GM19324 (cell line): ENCODE data around the gene SLC25A29.
"Not testable (repeated sequence)": the region's sequence is repeated elsewhere in the genome, so short reads cannot be mapped to it uniquely, and the experiment has no call there.

ENCODE experiments used
- ATAC-seq: cut with Tn5 transposase; IDR thresholded peaks from one replicate; pipeline ENCODE4 v1.9.1; 2021; ENCODE audit warnings: mild to moderate bottlenecking, moderate library complexity; ENCODE audit not compliant: unreplicated experiment, low FRiP score

The SLC25A29 gene

GRCh38 chr14:100306101-100306997, at the start of gene SLC25A29:
Gene SLC25A29 (minus strand): TSS chr14:100306444. CDS start chr14:100306232, 212 bp downstream.
- ATAC-seq, result peak; percentile 92

GRCh38 chr14:100350986-100351385, 44.7 kb upstream of the SLC25A29 start:
- no peak for ATAC-seq

GRCh38 chr14:100350276-100350926, 44.2 kb upstream of the SLC25A29 start:
- no peak for ATAC-seq

- no peak for ATAC-seq
Observed at GRCh38 chr14:100348784-100349685, 42.8 kb upstream of the SLC25A29 start.

- no peak for ATAC-seq
Observed at GRCh38 chr14:100348253-100348729, 42.0 kb upstream of the SLC25A29 start.

GRCh38 chr14:100346306-100347091, 40.3 kb upstream of the SLC25A29 start:
- ATAC-seq, result no peak

- ATAC-seq, result no peak
Observed at GRCh38 chr14:100345711-100346110, 39.5 kb upstream of the SLC25A29 start.

- not testable (repeated sequence) for ATAC-seq
Observed at GRCh38 chr14:100344657-100345056, 38.4 kb upstream of the SLC25A29 start.

GRCh38 chr14:100342826-100343225, 36.6 kb upstream of the SLC25A29 start:
- ATAC-seq, result not testable (repeated sequence)

GRCh38 chr14:100342195-100342594, 36.0 kb upstream of the SLC25A29 start:
- ATAC-seq, result no peak

GRCh38 chr14:100341301-100342031, 35.2 kb upstream of the SLC25A29 start:
- ATAC-seq, result peak; percentile 46

- ATAC-seq, result no peak
Observed at GRCh38 chr14:100340423-100340813, 34.2 kb upstream of the SLC25A29 start.

GRCh38 chr14:100339766-100340422, 33.6 kb upstream of the SLC25A29 start:
- ATAC-seq, result no peak

- no peak for ATAC-seq
Observed at GRCh38 chr14:100336618-100337530, 30.6 kb upstream of the SLC25A29 start.

- no peak for ATAC-seq
Observed at GRCh38 chr14:100334904-100335303, 28.7 kb upstream of the SLC25A29 start.

GRCh38 chr14:100333827-100334226, 27.6 kb upstream of the SLC25A29 start:
- no peak for ATAC-seq

GRCh38 chr14:100333311-100333710, 27.1 kb upstream of the SLC25A29 start:
- ATAC-seq, result no peak

GRCh38 chr14:100332797-100333196, 26.6 kb upstream of the SLC25A29 start:
- no peak for ATAC-seq
